Nephron progenitor cell (in vitro differentiated cells): Measurements from ENCODE around the gene WDR38.

Experiments used
- DNase-seq: peaks from one replicate; pipeline ENCODE4 v3.0.0; 2021
- H3K27ac Mint-ChIP-seq: 2 replicates; pipeline ENCODE4 v1.8.0; 2021; ENCODE audit warnings: mild to moderate bottlenecking, moderate library complexity, mixed read lengths
- H3K27me3 Mint-ChIP-seq: 2 replicates; pipeline ENCODE4 v1.8.0; 2021; ENCODE audit warnings: mild to moderate bottlenecking, low read depth, mixed read lengths; ENCODE audit not compliant: poor library complexity
- H3K36me3 Mint-ChIP-seq: 2 replicates; pipeline ENCODE4 v1.8.0; 2021; ENCODE audit warnings: low read depth, mixed read lengths
- H3K4me1 Mint-ChIP-seq: 2 replicates; pipeline ENCODE4 v1.8.0; 2021; ENCODE audit warnings: mixed read lengths
- H3K4me3 Mint-ChIP-seq: 2 replicates; pipeline ENCODE4 v1.8.0; 2021; ENCODE audit warnings: mild to moderate bottlenecking, moderate library complexity, mixed read lengths
- H3K9me3 Mint-ChIP-seq: 2 replicates; pipeline ENCODE4 v1.8.0; 2021; ENCODE audit warnings: mild to moderate bottlenecking, moderate library complexity, mixed read lengths
- CTCF ChIP-seq: fragments of 200-600 bp; sonication (generic); IDR thresholded peaks from 2 replicates; pipeline ENCODE4 v1.5.0; 2021; ENCODE audit warnings: antibody characterized with exemption

Gene WDR38

GRCh38 chr9:124855566-124855943 lies 2.3 kb downstream of the WDR38 start:
- Mint-ChIP-seq H3K36me3 (peaks cover 30% of the 10 kb centered on the region), H3K27ac (no peak overlapping the region), H3K9me3 (no peaks in the 10 kb centered on the region), H3K4me3 (no peak overlapping the region), H3K4me1 (peaks cover 33% of the 10 kb centered on the region), H3K27me3 (peaks cover 2% of the 10 kb centered on the region)
- no peak for TF ChIP-seq CTCF
- no peak for DNase-seq

GRCh38 chr9:124855944-124856765 lies 2.9 kb downstream of the WDR38 start:
- H3K27ac Mint-ChIP-seq = no peak overlapping the region
- no peaks in the 10 kb centered on the region for H3K9me3 Mint-ChIP-seq
- no peak for TF ChIP-seq CTCF
- H3K4me3 Mint-ChIP-seq = no peak overlapping the region
- peaks cover 36% of the 10 kb centered on the region for H3K4me1 Mint-ChIP-seq
- DNase-seq = peak; percentile 50
- H3K36me3 Mint-ChIP-seq = peaks cover 33% of the 10 kb centered on the region
- H3K27me3 Mint-ChIP-seq = no peaks in the 10 kb centered on the region

DNA sequence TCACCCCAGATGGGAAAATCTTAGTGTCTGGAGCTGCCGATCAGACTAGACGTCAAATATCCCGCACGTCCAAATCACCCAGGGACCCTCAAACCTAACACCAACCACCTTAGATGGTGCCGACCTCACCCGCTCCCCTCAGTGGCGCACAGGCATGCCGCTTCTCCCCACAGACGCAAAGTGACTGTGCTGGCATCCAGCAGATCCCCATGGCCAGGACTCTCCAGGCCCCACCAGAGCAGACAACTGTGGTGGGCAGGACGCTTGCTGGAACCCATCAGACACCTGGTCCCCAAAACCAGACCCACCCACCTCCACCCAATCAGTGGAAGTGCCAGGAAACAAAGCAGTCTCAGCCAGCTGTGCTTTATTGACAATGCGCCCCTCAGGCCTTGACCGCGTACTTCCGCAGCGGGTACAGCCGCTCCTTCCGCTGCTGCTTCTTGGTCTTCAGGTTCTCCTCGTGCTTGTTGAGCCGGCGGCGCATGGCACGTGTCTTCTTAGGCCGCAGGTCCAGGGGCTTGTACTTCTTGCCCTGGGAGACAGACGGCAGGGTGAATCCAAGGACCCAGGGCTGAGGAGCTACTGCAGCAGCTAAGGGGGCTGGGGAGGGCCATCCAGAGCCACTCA lies 4.4 kb downstream of the WDR38 start:
- Mint-ChIP-seq H3K4me3 (no peak overlapping the region), H3K27me3 (no peaks in the 10 kb centered on the region), H3K9me3 (no peaks in the 10 kb centered on the region), H3K27ac (peak overlapping the region; percentile 93), H3K36me3 (peaks cover 36% of the 10 kb centered on the region), H3K4me1 (peaks cover 39% of the 10 kb centered on the region)
- TF ChIP-seq CTCF = no peak
- no peak for DNase-seq

GRCh38 chr9:124858330-124859046 lies 5.2 kb downstream of the WDR38 start:
- H3K4me1 Mint-ChIP-seq = peaks cover 40% of the 10 kb centered on the region
- no peak overlapping the region for H3K4me3 Mint-ChIP-seq
- H3K27me3 Mint-ChIP-seq = no peaks in the 10 kb centered on the region
- DNase-seq = no peak
- no peak for TF ChIP-seq CTCF
- H3K27ac Mint-ChIP-seq = peak overlapping the region; percentile 59
- H3K9me3 Mint-ChIP-seq = no peaks in the 10 kb centered on the region
- H3K36me3 Mint-ChIP-seq = peaks cover 36% of the 10 kb centered on the region

GRCh38 chr9:124859803-124860581 lies 6.7 kb downstream of the WDR38 start:
- Mint-ChIP-seq H3K27me3 (peaks cover 2% of the 10 kb centered on the region), H3K4me1 (peaks cover 43% of the 10 kb centered on the region), H3K27ac (peak overlapping the region; percentile 99), H3K4me3 (peak overlapping the region; percentile 92), H3K36me3 (peaks cover 36% of the 10 kb centered on the region), H3K9me3 (no peaks in the 10 kb centered on the region)
- TF ChIP-seq CTCF = no peak
- DNase-seq = no peak
